ENCODE measurements around the gene CBX6.

The CBX6 gene

GRCh38 chr22:38820020-38820419, 52.0 kb downstream of the CBX6 start:
- DNase-seq (ENCODE audit: low read depth in 1 of 2, low spot score in 1 of 2), result no peak

- DNase-seq (ENCODE audit: low read depth in 1 of 2, low spot score in 1 of 2), result no peak
Observed at GRCh38 chr22:38819387-38819940, 52.6 kb downstream of the CBX6 start.

- no peak for DNase-seq (ENCODE audit: low read depth in 1 of 2, low spot score in 1 of 2)
Observed at GRCh38 chr22:38817196-38817595, 54.8 kb downstream of the CBX6 start.

- DNase-seq (ENCODE audit: low read depth in 1 of 2, low spot score in 1 of 2), result no peak
Observed at GRCh38 chr22:38815842-38816241, 56.2 kb downstream of the CBX6 start.

All from activated T-helper 1 cell treated with anti-CD3 and anti-CD28 coated beads, Interleukin-2, amount 50 U/mL, for 16 hours (primary cell).